RWPE2 (cell line): Measurements from ENCODE around the gene PPP1R8.
A peak's percentile ranks its signal among the peaks of the same experiment; 100 is the strongest.
"Not testable (repeated sequence)": the region's sequence is repeated elsewhere in the genome, so short reads cannot be mapped to it uniquely, and the experiment has no call there.

ENCODE experiments used
- ATAC-seq: fragments of 200-7000 bp; cut with Tn5 transposase; 3 replicates; pipeline ENCODE4 v1.9.1; 2021; ENCODE audit warnings: low read depth
- DNase-seq: peaks from one replicate; pipeline ENCODE4 v3.0.0-alpha.2; 2020; ENCODE audit warnings: low spot score
- H3K27ac ChIP-seq: fragments of 450-650 bp; 2 replicates; pipeline ENCODE4 v1.5.1; 2017; ENCODE audit warnings: mild to moderate bottlenecking; ENCODE audit not compliant: poor library complexity, severe bottlenecking
- H3K27me3 ChIP-seq: fragments of 250-450 bp; sonication (Bioruptor Pico); 2 replicates; pipeline ENCODE4 v1.5.1; 2021; ENCODE audit warnings: mild to moderate bottlenecking, moderate library complexity; ENCODE audit not compliant: insufficient read depth, poor library complexity, severe bottlenecking
- H3K36me3 ChIP-seq: fragments of 250-450 bp; sonication (Bioruptor Pico); 2 replicates; pipeline ENCODE4 v1.5.1; 2020; ENCODE audit warnings: low read depth, mild to moderate bottlenecking, moderate library complexity
- H3K4me1 ChIP-seq: fragments of 250-450 bp; sonication (Bioruptor Pico); 2 replicates; pipeline ENCODE4 v1.5.1; 2021; ENCODE audit warnings: mild to moderate bottlenecking, moderate library complexity; ENCODE audit not compliant: insufficient read depth, poor library complexity, severe bottlenecking
- H3K4me3 ChIP-seq: fragments of 250-450 bp; sonication (Bioruptor Pico); 2 replicates; pipeline ENCODE4 v1.5.1; 2021; ENCODE audit warnings: mild to moderate bottlenecking, moderate library complexity; ENCODE audit not compliant: severe bottlenecking
- H3K9me3 ChIP-seq: fragments of 250-450 bp; sonication (Bioruptor Pico); 2 replicates; pipeline ENCODE4 v1.5.1; 2021; ENCODE audit warnings: mild to moderate bottlenecking, moderate library complexity; ENCODE audit not compliant: severe bottlenecking
- TF ChIP-seq, protein P1 (sequence below): fragments of 450-650 bp; IDR thresholded peaks from one replicate; pipeline ENCODE4 v1.5.1; 2017; ENCODE audit warnings: mild to moderate bottlenecking, moderate library complexity; ENCODE audit not compliant: poor library complexity, severe bottlenecking

PPP1R8 gene

DNA sequence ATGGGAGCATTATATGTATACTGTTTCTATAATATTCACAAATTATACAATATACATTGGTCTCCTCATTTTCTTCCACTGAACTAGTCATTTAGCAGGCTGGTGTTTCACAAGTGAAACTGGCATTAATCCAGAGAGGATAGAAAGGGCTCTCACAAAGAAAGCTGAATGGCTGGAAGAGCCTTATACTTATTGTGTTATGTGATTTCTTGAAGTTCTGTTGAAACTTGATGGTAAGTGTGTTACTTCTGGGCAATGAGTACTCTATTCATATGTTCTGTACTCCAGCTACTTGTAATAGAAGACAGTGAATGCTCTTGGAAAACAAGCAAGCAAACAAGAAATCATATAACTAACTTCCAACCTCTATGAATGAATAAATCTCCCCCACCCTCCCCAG lies 42.7 kb upstream of the PPP1R8 start:
- Histone ChIP-seq H3K9me3 (no peaks in the 10 kb centered on the region), H3K27ac (no peak overlapping the region), H3K27me3 (no peaks in the 10 kb centered on the region), H3K36me3 (peaks cover 23% of the 10 kb centered on the region), H3K4me1 (peaks cover 23% of the 10 kb centered on the region), H3K4me3 (no peak overlapping the region)
- ATAC-seq, result no peak
- no peak for DNase-seq
- TF ChIP-seq, protein P1, sequence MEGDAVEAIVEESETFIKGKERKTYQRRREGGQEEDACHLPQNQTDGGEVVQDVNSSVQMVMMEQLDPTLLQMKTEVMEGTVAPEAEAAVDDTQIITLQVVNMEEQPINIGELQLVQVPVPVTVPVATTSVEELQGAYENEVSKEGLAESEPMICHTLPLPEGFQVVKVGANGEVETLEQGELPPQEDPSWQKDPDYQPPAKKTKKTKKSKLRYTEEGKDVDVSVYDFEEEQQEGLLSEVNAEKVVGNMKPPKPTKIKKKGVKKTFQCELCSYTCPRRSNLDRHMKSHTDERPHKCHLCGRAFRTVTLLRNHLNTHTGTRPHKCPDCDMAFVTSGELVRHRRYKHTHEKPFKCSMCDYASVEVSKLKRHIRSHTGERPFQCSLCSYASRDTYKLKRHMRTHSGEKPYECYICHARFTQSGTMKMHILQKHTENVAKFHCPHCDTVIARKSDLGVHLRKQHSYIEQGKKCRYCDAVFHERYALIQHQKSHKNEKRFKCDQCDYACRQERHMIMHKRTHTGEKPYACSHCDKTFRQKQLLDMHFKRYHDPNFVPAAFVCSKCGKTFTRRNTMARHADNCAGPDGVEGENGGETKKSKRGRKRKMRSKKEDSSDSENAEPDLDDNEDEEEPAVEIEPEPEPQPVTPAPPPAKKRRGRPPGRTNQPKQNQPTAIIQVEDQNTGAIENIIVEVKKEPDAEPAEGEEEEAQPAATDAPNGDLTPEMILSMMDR, result no peak

DNA sequence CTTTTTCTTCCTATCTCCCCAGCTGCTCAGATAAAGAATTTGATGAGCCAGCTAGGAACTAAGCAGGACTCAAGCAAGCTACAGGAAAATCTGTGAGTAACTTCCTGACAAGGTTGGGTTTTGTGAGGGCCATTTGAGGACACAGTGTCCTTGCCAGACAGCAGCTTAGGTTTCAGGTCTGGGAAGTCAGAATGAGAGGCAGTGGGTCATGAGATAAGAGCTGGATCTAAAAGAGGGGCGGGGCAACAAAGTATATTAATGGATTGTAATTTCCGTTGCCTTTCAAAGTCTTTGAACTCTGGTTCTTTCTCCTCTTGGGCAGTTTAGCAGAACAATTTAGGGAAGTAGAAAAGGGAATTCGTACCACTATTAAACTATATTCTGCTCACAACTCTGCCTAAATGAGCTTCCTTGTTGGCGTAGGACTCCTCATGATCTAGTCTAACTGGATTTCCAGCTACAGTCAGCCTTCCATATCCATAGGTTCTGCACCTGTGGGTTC lies 41.0 kb upstream of the PPP1R8 start:
- DNase-seq, result no peak

DNA sequence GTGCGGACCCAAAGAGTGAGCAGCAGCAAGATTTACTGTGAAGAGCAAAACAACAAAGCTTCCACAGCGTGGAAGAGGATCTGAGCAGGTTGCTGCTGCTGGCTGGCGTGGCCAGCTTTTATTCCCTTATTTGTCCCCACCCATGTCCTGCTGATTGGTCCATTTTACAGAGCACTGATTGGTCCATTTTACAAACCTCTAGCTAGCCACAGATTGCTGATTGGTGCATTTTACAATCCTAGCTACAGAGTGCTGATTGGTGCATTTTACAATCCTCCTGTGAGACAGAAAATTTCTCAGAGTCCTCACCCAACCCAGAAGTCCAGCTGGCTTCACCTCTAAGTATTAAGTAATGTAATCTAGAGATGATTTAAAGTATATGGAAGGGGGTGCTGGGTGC lies 40.3 kb upstream of the PPP1R8 start:
- H3K4me3 ChIP-seq, DNase-seq, H3K27me3 ChIP-seq, H3K9me3 ChIP-seq, ATAC-seq: not testable (repeated sequence)
- H3K4me1 ChIP-seq, result peaks cover 14% of the 10 kb centered on the region
- H3K36me3 ChIP-seq, result peaks cover 41% of the 10 kb centered on the region
- peak overlapping the region; percentile 29 for H3K27ac ChIP-seq

More for the DNA sequence above, 41.0 kb upstream of the PPP1R8 start:
- Histone ChIP-seq H3K4me3 (no peak overlapping the region), H3K4me1 (peaks cover 14% of the 10 kb centered on the region), H3K27ac (peak overlapping the region; percentile 29), H3K9me3 (no peaks in the 10 kb centered on the region), H3K36me3 (peaks cover 36% of the 10 kb centered on the region), H3K27me3 (no peaks in the 10 kb centered on the region)
- peak; percentile 50; the same call in 1 of the 3 replicates for ATAC-seq
- TF ChIP-seq, protein P1, result no peak

DNA sequence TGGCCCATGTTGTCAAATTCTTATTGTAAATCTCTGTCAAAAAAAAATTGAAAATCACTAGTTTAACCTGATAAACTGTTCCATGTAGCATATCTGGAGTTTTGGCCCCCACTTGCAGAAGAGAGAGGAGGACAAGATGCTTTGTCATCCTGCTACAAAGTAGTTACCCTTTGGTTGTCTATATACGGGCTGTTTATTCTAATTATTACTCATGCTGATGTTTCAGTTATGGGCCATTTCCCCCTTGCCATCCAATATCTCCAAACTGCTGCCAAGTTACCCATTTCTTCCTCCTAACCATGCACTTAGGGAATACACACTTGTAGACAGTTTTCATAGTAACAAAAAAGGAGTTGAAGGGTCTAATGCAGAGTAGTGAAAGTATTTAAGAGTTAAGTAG lies 35.0 kb upstream of the PPP1R8 start:
- peaks cover 52% of the 10 kb centered on the region for H3K36me3 ChIP-seq
- ATAC-seq (no peak), DNase-seq (no peak)
- H3K4me1 ChIP-seq, result no peaks in the 10 kb centered on the region
- TF ChIP-seq, protein P1, result no peak
- no peak overlapping the region for H3K4me3 ChIP-seq
- H3K9me3 ChIP-seq, result no peaks in the 10 kb centered on the region
- H3K27me3 ChIP-seq, result no peaks in the 10 kb centered on the region
- H3K27ac ChIP-seq, result no peak overlapping the region

DNA sequence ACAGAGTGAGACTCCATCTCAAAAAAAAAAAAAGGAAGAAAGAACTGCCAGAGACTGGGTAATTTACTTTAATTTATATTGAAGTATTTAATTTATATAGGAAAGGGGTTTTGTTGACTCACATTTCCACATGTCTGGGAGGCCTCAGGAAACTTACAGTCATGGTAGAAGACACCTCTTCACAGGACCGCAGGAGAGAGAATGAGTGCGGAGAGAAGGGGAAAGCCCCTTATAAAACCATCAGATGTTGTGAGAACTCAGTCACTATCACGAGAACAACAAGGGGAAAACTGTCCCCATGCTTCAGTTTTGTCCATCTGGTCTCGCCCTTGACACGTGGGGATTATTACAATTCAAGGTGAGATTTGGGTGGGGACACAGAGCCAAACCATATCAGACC lies 25.8 kb upstream of the PPP1R8 start:
- no peak for DNase-seq
- H3K36me3 ChIP-seq, result peaks cover 50% of the 10 kb centered on the region
- no peaks in the 10 kb centered on the region for H3K9me3 ChIP-seq
- no peak overlapping the region for H3K4me3 ChIP-seq
- ATAC-seq, result no peak
- H3K27ac ChIP-seq, result no peak overlapping the region
- TF ChIP-seq, protein P1, result no peak
- H3K4me1 ChIP-seq, result no peaks in the 10 kb centered on the region
- no peaks in the 10 kb centered on the region for H3K27me3 ChIP-seq
